ENCODE measurements around the gene FAM222B. TPM values are rescaled to one million over a fixed set of nuclear protein-coding genes. Genes with fewer than 3 reads are reported as not detected.

The FAM222B gene
- total and polyA plus RNA-seq, 2 of the 4 experiments (the other 2 are of a cell fraction): 2.5 to 10.8 TPM

GRCh38 chr17:28748852-28749515 lies 93.6 kb downstream of the FAM222B start:
- H3K9ac ChIP-seq (ENCODE audit: low read depth, low read length): no peak overlapping the region
- H4K5ac ChIP-seq (ENCODE audit: low read depth, low read length): no peak overlapping the region
- H3K9me3 ChIP-seq (ENCODE audit: control insufficient read depth, insufficient read depth, low read length): no peaks in the 10 kb centered on the region
- intact Hi-C loops (cut with micrococcal nuclease): no loop called here
- H3K4me1 ChIP-seq (ENCODE audit: control insufficient read depth, insufficient read depth, low read length): peaks cover 13% of the 10 kb centered on the region
- CTCF ChIA-PET: interaction anchor here (0.7 to 5.4 kb wide), 2 partner anchors 14 to 21 kb away, joined by 3 to 60 read pairs; partner anchors contain the start of genes NEK8 and TLCD1
- H2AK5ac ChIP-seq (ENCODE audit: low read depth, low read length): no peak overlapping the region
- peaks cover 80% of the 10 kb centered on the region for H4K20me1 ChIP-seq (ENCODE audit: insufficient read depth, low read length)
- no peak overlapping the region for H3K23ac ChIP-seq (ENCODE audit: low read depth, low read length)
- H2AK9ac ChIP-seq (replicated peaks; ENCODE audit: low read depth, low read length, poor library complexity): no peak overlapping the region
- H3K4ac ChIP-seq (ENCODE audit: low read depth, low read length): no peak overlapping the region
- no peak overlapping the region for H3K56ac ChIP-seq (ENCODE audit: extremely low read depth, insufficient read depth, low read length)
- 76% methylated on average over 6 of the region's 18 CpGs; no CpG with 5 or more reads in 1 of the 2 experiments for WGBS, 2 experiments (ENCODE audit: extremely low coverage in 2 of 2, insufficient read length in 1 of 2)
- no peak overlapping the region for H3K4me2 ChIP-seq (ENCODE audit: low read depth, low read length)
- H3K14ac ChIP-seq (replicated peaks; ENCODE audit: low read depth, low read length): no peak overlapping the region
- TF ChIP-seq ELK1 (IDR thresholded peaks at IDR 0.05; ENCODE audit: borderline replicate concordance, low read depth, low read length) (no peak), NFE2L2 (IDR thresholded peaks at IDR 0.05; ENCODE audit: low read depth, low read length) (no peak), FOS (IDR thresholded peaks at IDR 0.05; ENCODE audit: low read depth, low read length) (no peak), MXI1 (IDR thresholded peaks at IDR 0.05; ENCODE audit: borderline replicate concordance, low read depth, low read length) (no peak), RFX5 (IDR thresholded peaks at IDR 0.05; ENCODE audit: low read depth, low read length) (no peak), CHD1 (IDR thresholded peaks at IDR 0.05; ENCODE audit: low read depth, low read length) (no peak), BHLHE40 (IDR thresholded peaks at IDR 0.05; ENCODE audit: low read depth, low read length) (no peak), RAD21 (IDR thresholded peaks at IDR 0.05; ENCODE audit: low read length) (no peak), RCOR1 (IDR thresholded peaks at IDR 0.05; ENCODE audit: insufficient replicate concordance, low read length) (no peak)
- TF ChIP-seq, protein P1, sequence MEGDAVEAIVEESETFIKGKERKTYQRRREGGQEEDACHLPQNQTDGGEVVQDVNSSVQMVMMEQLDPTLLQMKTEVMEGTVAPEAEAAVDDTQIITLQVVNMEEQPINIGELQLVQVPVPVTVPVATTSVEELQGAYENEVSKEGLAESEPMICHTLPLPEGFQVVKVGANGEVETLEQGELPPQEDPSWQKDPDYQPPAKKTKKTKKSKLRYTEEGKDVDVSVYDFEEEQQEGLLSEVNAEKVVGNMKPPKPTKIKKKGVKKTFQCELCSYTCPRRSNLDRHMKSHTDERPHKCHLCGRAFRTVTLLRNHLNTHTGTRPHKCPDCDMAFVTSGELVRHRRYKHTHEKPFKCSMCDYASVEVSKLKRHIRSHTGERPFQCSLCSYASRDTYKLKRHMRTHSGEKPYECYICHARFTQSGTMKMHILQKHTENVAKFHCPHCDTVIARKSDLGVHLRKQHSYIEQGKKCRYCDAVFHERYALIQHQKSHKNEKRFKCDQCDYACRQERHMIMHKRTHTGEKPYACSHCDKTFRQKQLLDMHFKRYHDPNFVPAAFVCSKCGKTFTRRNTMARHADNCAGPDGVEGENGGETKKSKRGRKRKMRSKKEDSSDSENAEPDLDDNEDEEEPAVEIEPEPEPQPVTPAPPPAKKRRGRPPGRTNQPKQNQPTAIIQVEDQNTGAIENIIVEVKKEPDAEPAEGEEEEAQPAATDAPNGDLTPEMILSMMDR (conservative IDR thresholded peaks at IDR 0.05; ENCODE audit: low read depth, low read length): no peak
- POLR2A ChIA-PET (ENCODE audit: unreplicated experiment): interaction anchor here (1.7 kb wide), 1 partner anchor 22 kb away, joined by 6 read pairs; no protein-coding TSS in a partner anchor
- no peaks in the 10 kb centered on the region for H3K27me3 ChIP-seq (ENCODE audit: control insufficient read depth, insufficient read depth, low read length)
- H3K36me3 ChIP-seq (ENCODE audit: control insufficient read depth, insufficient read depth, low read length): peaks cover 55% of the 10 kb centered on the region
- H2BK5ac ChIP-seq (ENCODE audit: low read depth, low read length, poor library complexity, severe bottlenecking): no peak overlapping the region
- no peak overlapping the region for H2BK120ac ChIP-seq (ENCODE audit: low read depth, low read length)
- no peak overlapping the region for H4K91ac ChIP-seq (ENCODE audit: insufficient read depth, low read depth, low read length)
- H2AFZ ChIP-seq (replicated peaks; ENCODE audit: low read length, poor library complexity): no peak overlapping the region
- no peak overlapping the region for H3K27ac ChIP-seq (ENCODE audit: insufficient read depth, low read length)
- H4K8ac ChIP-seq (ENCODE audit: low read depth in 2 of 2, low read length in 2 of 2): no peak overlapping the region
- no peak overlapping the region for H3K4me3 ChIP-seq (ENCODE audit: insufficient read depth, low read depth, low read length)
- dilution Hi-C loops (cut with HindIII; ENCODE audit: low sequenced_read_pairs, unreplicated experiment): no loop called here
- no peak overlapping the region for H2BK15ac ChIP-seq (ENCODE audit: low read depth, low read length)
- in situ Hi-C loops (cut with MboI; ENCODE audit: low sequenced_read_pairs): no loop called here
- no TSS peak for BruUV-seq (replicated peaks)
- H3K9me1 ChIP-seq (ENCODE audit: insufficient read depth, low read length): peaks cover 8% of the 10 kb centered on the region; the same call in 1 of the 2 replicates
- no peak overlapping the region for H2BK20ac ChIP-seq (ENCODE audit: low read depth, low read length)
- DNase-seq: no peak
- H3K79me1 ChIP-seq (ENCODE audit: low read depth in 1 of 2, low read length in 2 of 2): peaks cover 20 to 69% of the 10 kb centered on the region in 2 experiments
- ATAC-seq (ENCODE audit: low read depth): no peak
- no peak overlapping the region for H3K18ac ChIP-seq (ENCODE audit: low read depth, low read length)

All from IMR-90 (cell line).